ENCODE data around the gene MIEN1.

The MIEN1 gene

DNA sequence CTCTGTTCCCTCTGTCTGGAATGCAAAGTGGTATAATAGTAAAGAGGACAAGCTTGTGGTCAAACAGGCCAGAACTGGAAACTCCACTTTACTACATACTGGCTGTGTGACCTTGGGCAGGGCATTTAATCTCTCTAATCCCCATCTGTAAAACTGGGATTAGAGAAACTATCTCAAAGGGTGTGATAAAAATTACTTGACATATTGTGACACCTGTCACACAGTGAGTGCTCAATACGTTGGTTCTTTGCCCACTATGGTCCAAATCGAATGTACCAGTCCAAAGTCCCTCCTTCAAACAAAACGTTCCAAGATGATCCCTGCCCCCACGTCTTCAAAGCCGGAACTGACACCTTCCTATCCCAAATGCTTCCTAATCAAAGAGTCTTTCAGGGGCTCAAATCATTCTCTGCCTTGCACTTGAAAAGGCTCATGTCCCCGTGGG is 43.2 kb downstream of the MIEN1 start:
- TF ChIP-seq, protein P1, sequence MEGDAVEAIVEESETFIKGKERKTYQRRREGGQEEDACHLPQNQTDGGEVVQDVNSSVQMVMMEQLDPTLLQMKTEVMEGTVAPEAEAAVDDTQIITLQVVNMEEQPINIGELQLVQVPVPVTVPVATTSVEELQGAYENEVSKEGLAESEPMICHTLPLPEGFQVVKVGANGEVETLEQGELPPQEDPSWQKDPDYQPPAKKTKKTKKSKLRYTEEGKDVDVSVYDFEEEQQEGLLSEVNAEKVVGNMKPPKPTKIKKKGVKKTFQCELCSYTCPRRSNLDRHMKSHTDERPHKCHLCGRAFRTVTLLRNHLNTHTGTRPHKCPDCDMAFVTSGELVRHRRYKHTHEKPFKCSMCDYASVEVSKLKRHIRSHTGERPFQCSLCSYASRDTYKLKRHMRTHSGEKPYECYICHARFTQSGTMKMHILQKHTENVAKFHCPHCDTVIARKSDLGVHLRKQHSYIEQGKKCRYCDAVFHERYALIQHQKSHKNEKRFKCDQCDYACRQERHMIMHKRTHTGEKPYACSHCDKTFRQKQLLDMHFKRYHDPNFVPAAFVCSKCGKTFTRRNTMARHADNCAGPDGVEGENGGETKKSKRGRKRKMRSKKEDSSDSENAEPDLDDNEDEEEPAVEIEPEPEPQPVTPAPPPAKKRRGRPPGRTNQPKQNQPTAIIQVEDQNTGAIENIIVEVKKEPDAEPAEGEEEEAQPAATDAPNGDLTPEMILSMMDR (IDR thresholded peaks at IDR 0.05; ENCODE audit: borderline replicate concordance, insufficient read depth, low read depth, low read length) = no peak
- H3K4me3 ChIP-seq (ENCODE audit: low read depth, low read length) = no peak overlapping the region

DNA sequence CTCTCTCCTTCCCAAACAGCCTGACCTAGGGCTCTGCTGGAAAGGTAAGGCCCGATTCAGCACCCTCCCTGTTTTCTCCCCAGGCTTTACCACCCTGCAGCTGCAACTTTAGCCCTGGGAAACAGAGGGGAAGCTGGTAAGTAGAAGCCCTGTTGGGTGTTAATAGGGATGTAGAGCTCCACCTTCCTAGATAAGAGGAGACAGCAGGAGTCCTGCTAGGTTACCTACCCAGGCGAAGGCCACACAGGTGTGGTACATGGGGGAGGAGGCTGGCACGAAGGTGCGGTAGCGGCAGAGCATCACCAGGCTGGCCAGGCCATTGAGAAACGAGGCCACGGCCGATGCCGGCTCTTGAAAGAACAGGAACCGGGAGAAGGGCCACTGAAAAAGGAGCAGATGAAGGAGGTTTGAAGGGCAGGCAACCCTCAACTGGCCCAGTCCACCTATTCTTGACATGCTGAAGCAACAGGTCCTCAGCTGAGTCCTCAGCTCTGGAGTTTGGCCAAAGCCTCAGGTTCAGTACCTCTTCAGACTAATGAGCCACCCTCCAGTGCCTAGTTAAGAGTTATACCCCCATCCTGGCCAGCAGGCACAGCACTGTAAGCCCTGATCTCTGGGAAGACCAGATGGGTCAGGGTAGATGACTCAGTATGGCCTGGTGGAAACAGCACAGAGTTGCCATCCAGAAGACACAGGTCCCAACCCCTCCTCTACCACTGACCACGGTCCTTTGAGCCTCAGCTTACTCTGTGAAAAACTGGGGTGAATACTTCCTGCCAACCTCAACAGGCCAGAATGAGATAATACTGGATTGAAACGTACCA is 45.8 kb downstream of the MIEN1 start:
- H3K4me3 ChIP-seq (ENCODE audit: low read depth, low read length) = no peak overlapping the region
- TF ChIP-seq, protein P1 (IDR thresholded peaks at IDR 0.05; ENCODE audit: borderline replicate concordance, insufficient read depth, low read depth, low read length) = no peak

DNA sequence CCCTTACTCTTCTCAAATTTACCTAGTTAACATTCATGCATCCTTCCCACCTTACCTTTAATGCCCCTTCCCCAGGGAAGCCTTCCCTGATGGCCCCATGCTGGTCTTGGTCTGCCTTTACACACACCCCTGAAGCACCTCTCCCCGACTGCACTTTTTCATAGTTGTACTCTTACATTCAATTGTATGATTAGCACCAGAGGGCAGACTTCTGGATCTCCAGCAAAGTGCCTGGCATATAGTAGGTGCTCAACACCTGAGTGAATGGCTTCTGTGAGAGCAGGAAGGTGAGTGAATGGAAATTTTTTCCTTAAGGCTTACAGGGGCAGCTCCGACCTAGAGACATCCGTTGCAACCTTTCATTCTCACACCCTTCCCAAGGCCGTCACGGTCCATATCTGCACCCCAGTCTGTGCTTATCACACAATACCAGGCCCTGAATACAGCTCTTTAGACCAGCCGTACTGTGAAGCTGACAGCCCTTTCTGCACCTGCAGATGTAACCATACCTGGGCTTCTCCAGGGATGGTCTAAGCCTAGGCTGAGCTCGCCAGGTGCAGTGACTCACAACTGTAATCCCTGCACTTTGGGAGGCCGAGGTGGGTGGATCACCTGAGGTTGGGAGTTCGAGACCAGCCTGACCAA is 46.9 kb downstream of the MIEN1 start:
- H3K4me3 ChIP-seq (ENCODE audit: low read depth, low read length) = no peak overlapping the region
- TF ChIP-seq, protein P1 (IDR thresholded peaks at IDR 0.05; ENCODE audit: borderline replicate concordance, insufficient read depth, low read depth, low read length) = no peak

DNA sequence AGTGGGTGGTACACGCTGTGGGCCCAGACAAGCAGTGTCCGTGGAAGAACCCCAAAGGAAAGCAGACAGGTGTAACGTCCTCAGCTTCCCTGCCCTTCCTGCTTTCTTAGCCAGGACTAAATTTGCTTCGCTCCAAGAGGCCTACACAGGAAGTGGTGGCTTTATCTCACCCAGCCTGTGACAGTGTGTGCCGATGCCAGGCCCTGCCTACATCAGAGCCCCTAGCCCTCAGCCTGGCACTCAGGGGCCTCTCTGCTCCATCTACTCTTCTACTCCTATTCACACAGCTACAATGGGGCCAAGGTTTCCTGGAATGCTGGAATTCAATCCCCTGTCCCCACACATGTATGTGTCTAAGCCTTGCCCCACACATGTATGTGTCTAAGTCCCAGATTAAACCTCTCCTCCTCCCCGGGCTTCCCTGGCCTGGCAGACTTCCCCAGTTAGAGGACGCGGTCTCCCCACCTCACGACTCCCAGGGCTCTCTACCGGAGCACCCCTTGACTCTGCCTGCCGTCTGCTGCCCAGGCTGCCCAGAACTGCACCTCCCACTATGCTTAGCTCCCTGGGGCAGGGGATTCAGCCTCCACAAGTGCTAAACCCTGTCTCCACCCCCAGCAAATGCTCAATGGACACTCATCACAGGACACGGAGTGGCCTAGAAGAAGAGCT is 50.7 kb downstream of the MIEN1 start:
- TF ChIP-seq, protein P1 (IDR thresholded peaks at IDR 0.05; ENCODE audit: borderline replicate concordance, insufficient read depth, low read depth, low read length) = no peak
- no peak overlapping the region for H3K4me3 ChIP-seq (ENCODE audit: low read depth, low read length)
